Left lobe of liver (tissue), 2 donors: ENCODE results near the gene PRICKLE2. TPM values are rescaled to one million over a fixed set of nuclear protein-coding genes. Genes with fewer than 3 reads are reported as not detected.

Source experiments
- ATAC-seq: fragments of 200-7000 bp; cut with Tn5 transposase; one replicate; pipeline ENCODE4 v1.9.1; 2020; ENCODE audit warnings: mild to moderate bottlenecking, moderate library complexity
- DNase-seq: peaks from one replicate; pipeline ENCODE4 v3.0.0-alpha.2; 2020; ENCODE audit warnings: low spot score
- total RNA-seq: library from RNA; stranded (reverse); gene quantifications from one replicate; pipeline ENCODE4 v1.2.1, GENCODE V29; 2021
- donor health status: DM: no; HTN: no; CAD: no; lungs with moderate emphysema.
- donor health status: DM: no; HTN: yes; CAD: no.

Gene PRICKLE2
- total RNA-seq, 1 donor from 2014 or later: 3.6 TPM

DNA sequence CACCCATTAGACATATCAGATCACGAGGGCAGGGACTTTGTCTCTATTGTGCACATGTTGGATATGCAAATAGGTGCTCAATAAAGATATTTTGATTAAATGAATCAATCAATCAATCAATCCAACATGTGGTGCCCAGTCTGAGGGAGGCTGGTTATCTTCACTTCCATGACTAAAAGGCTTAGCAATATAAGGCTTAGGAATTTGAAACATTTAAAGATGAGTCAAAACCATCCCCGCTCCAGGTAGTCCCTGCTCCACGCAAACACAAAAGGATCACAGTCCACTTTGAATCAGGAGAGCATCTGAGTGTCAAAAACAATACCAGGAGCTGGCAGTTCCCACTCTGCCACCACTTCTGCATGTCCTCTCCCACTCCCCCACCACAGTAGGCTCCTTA lies 25.8 kb upstream of the PRICKLE2 start:
- no peak for ATAC-seq
- DNase-seq: no peak

DNA sequence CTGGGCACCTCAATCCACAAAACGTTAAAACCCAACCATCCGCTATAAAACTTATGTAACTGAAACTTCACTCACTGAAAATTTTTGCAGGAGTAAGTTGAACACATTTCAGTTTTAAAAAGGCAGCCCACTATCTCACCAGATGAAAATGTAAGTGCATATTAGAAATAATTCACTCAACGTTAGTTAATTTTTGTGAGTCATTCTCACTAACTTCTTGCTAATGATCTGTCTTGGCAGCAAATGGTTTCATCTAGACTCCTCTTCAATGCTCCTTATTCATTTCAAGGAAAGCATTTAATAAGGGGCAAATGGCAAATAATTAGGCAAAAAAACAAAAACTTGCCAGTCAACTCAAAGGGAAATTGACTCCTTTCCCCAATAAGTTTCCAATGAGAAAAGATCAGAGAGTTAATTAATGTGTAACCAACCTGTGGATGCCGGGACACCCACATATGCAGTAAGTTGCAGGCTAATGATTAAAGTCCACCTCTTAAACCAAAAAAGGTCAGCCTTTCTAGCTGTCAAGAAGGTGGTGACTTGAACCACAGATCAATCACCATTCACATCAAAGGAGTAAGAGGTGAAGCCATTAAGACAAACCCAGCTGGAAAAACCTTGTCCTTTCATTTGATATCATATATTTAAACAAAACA lies 22.9 kb upstream of the PRICKLE2 start:
- DNase-seq (no peak), ATAC-seq (peak; percentile 88)

- DNase-seq: no peak
- ATAC-seq: peak; percentile 69
These were observed 19.0 kb upstream of the PRICKLE2 start for GRCh38 chr3:64244011-64244942.

- no peak for ATAC-seq
- no peak for DNase-seq
These were observed 17.2 kb upstream of the PRICKLE2 start for GRCh38 chr3:64242435-64242834.

- DNase-seq (no peak), ATAC-seq (no peak)
These were observed 15.7 kb upstream of the PRICKLE2 start for GRCh38 chr3:64240959-64241358.

DNA sequence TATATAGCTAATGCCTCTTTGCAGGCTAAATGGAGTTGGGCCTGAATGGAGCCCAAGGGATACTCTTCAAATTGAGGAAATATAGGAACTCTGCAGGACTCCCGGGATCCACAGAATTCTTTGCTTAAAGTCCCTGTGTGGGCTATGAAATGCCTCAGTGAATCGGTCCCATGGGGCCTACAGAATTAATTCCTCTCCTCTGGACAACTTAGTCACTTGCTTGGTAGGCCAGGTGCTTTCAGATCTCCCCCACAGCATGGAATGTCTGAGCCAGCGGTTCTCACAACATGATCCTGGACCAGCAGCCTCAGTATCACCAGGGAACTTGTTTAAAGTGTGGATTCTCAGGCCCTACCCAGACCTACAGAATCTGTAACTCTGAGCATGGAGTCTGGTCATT lies 15.1 kb upstream of the PRICKLE2 start:
- ATAC-seq (no peak), DNase-seq (no peak)

DNA sequence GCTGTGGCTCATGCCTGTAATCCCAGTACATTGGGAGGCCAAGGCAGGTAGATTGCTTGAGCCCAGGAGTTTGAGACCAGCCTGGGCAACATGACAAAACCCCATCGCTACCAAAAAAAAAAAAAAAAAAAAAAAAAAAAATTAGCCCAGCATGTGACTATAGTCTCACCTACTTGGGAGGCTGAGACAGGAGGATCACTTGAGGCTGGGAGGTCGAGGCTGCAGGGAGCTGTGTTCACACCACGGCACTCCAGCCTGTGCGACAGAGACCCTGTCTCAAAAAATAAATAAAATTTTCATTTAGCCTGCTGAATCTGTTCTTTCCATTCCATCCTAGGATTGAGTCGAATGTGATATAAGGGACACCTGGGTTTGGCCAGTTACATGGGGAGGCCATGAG lies 14.6 kb upstream of the PRICKLE2 start:
- DNase-seq (no peak), ATAC-seq (no peak)

DNA sequence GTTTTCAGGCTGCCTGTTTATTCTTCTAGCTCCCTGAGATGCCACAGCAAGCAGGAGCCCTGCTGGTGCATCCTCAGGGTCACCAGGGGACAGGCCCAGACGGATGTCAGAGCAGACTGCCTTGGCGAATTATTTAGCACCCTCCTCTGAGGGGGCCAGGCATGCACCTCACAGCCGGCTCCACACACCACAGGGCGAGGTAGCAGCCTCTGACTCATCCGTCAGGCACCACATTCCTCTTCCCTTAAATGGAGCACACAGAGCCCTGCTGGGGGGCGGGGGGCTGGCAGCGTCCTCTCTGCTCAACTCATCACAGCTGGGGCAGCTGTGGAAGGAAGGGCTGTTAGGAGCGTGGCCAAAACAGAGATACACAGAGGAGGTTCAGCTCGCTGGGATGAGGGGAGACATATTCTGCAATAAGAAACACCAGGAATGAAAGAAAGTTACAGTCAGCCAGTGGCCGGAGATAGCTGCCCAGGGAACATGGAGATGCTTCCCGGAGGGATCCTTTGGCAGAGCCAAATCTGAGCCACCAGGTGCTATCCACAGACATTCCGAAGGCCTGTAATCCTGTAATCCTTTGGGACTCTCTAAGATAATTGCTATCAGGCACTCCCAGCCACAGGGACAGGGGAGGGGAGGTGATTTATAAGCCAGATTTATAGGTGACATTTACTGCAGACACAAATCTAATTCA lies 13.9 kb upstream of the PRICKLE2 start:
- no peak for DNase-seq
- peak; percentile 26 for ATAC-seq

DNA sequence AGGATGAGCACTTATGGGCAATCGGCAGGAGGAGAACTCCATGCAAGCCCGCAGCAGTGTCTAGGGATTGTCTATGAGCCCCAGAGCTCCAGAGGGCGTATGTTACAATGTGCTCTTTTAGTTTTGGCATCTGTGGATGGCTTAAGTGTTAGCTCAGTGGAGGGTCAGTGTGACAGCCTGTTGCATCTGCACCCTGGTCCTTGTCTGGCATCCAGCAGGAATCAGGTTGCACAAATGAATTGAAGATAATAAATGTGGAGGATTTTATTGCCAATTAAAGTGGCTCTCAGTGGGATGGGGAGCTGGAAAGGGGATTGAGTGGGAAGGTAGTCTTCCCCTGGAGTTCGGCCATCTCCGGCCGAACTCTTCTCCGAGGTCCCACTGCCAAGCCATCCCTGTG lies 11.8 kb upstream of the PRICKLE2 start:
- ATAC-seq (no peak), DNase-seq (no peak)

GRCh38 chr3:64235605-64236004 lies 10.3 kb upstream of the PRICKLE2 start:
- DNase-seq (no peak), ATAC-seq (no peak)

DNA sequence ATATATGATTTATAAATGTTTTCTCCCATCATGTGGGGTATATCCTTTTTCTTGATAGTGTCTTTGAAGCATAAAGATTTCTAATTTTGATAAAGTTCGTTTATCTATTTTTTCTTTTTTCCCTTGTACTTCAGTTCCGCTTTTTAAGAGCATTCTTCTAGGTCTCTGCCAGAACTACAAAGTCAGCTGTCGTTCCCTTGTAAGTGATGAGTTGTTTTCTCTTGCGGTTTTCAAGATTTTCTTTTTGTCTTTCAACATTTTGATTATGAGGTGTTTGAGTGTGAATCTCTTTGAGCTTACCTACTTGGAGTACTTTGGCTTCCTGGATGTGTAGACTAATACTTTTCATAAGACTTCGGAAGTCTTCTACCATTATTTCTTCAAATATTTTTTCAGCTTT lies 9.3 kb upstream of the PRICKLE2 start:
- no peak for ATAC-seq
- DNase-seq: no peak

DNA sequence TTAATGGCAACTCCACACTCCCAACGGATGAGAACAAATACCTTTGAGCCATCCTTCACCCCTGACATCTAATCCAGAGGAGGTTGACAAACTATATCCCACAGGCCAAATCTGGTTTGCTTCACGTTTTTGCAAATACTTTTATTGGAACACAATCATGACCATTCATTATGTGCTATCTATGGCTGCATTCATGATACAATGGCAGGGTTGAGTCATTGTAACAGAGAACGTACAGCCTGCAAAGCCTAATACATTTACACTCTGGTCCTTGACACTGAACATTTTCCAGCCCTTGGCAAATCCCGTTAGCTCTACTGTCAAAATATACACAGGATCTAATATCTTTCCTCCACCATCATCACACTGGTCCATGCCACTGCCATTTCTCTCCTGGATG lies 7.6 kb upstream of the PRICKLE2 start:
- no peak for DNase-seq

DNA sequence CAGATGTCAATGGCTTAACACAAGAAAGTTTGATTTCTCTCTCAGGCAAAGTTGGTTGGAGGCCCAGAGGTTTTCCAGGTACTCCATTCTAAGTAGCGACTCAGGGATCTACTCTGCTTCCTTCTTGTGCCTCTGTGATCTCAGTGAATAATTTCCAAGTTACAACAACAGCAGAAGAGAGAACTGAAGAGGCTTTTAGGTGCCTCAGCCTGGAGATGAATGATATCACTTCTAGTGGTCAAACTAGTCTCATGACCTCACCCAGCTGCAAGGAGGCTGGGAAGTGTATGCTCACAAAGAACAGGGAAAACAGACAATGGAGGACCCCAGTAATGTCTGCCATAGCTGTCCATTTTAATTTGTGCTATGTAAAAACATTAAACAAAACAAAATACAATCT lies 4.6 kb upstream of the PRICKLE2 start:
- DNase-seq (no peak), ATAC-seq (no peak)

More for the DNA sequence above, 7.6 kb upstream of the PRICKLE2 start:
- ATAC-seq: no peak

DNA sequence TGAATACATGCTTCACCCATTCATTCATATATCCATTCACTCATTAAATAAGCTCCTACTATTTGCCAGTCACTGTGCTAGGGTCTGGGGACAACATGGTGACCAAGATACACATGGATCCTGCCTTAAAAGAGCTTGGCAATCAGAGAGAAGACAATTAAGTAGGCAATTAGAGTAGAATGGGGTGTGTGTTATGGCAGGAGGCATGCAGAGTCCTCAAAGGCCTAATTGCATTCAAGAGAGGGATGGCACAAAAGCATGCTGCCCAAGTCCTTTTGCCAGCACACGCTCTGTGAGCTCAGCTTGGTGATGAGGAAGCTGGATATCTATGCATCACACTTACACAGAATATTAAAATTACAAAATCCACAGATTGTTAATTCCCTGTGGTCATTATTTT lies 2.8 kb upstream of the PRICKLE2 start:
- ATAC-seq (no peak), DNase-seq (no peak)

DNA sequence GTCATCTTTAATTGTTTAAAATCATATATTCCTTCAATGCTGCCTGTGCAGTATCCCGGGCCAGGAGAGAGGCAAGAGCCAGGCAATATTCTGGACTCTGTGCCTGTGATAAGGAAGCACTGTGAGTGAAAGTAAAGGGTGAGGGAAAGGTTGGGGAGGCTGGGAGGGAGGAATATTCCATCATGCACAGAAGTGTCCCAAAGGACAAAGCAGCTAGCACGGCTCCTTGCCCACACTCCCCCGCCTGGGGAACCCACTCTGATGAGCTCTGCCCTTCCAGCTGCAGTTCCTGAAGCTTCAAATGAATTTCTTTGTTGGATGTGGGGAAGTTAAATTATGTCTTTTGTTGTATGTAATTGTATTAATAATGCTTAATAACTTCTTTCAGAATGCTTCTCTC lies 1.5 kb upstream of the PRICKLE2 start:
- ATAC-seq: peak; percentile 27
- DNase-seq: no peak

GRCh38 chr3:64225695-64226499 lies 631 bp upstream of the PRICKLE2 start:
- ATAC-seq (no peak), DNase-seq (no peak)

- no peak for ATAC-seq
- DNase-seq: no peak
These were observed 1.2 kb downstream of the PRICKLE2 start for GRCh38 chr3:64223791-64224745.

GRCh38 chr3:64222501-64223111 lies 2.7 kb downstream of the PRICKLE2 start:
- no peak for DNase-seq
- ATAC-seq: no peak

GRCh38 chr3:64221571-64222257 lies 3.6 kb downstream of the PRICKLE2 start:
- DNase-seq: no peak
- ATAC-seq: no peak
